Right renal pelvis (tissue), 4 donors: ENCODE results near the gene BICDL2. TPM values are rescaled to one million over a fixed set of nuclear protein-coding genes. Genes with fewer than 3 reads are reported as not detected.
"Not testable (repeated sequence)": the region's sequence is repeated elsewhere in the genome, so short reads cannot be mapped to it uniquely, and the experiment has no call there.

Source experiments
- DNase-seq, 4 donors: peaks; one replicate each; pipeline ENCODE4 v3.0.0-alpha.2; 2013; ENCODE audit warnings: low read depth in 4 of 4, low spot score in 3 of 4, missing footprints in 1 of 4
- polyA plus RNA-seq, 4 donors: library from polyadenylated mRNA; unstranded; fragments of 120-200 nt; gene quantifications; one replicate each; pipeline ENCODE4 v1.2.1, GENCODE V29; 2013; ENCODE audit not compliant: insufficient read length in 4 of 4

The BICDL2 gene
- polyA plus RNA-seq, 4 donors, result 1.2 to 3.8 (median 2.9) TPM

DNA sequence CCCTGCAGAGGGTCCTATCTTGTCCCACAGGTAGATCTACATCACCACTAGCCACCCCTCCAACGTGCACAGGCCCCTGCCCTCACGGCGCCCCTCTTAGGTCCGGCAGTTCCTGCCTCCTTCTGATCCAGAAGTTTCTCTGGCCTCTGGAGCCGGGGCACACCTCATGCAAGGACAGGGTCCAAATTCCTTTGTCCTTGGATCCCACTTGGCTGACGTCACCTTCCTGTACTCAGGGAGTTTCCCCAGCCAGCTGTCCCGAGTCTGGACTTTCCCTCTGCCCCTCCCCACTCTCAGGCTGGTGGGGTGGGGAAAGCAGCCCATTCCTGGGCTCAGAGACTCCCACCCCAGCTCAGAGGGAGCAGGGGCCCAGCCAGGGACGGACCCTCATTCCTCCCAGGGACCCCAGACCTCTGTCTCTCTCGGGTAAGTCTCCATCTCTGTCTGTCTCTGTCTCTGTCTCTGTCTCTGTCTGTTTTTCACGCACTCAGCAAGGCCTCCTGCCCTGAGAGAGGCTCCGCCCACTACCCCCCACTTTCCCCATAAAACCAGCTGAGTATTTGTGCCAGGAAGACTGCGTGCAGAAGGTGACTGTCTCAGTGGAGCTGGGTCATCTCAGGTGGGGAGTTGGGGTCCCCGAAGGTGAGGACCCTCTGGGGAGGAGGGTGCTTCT, 28.5 kb upstream of the BICDL2 start, which contains the start of gene IL32:
TSS of gene IL32 (plus strand) at position 572 of the 673 bp plus-strand sequence. CDS start 172 bp downstream, outside the sequence.
- DNase-seq, result no peak

DNA sequence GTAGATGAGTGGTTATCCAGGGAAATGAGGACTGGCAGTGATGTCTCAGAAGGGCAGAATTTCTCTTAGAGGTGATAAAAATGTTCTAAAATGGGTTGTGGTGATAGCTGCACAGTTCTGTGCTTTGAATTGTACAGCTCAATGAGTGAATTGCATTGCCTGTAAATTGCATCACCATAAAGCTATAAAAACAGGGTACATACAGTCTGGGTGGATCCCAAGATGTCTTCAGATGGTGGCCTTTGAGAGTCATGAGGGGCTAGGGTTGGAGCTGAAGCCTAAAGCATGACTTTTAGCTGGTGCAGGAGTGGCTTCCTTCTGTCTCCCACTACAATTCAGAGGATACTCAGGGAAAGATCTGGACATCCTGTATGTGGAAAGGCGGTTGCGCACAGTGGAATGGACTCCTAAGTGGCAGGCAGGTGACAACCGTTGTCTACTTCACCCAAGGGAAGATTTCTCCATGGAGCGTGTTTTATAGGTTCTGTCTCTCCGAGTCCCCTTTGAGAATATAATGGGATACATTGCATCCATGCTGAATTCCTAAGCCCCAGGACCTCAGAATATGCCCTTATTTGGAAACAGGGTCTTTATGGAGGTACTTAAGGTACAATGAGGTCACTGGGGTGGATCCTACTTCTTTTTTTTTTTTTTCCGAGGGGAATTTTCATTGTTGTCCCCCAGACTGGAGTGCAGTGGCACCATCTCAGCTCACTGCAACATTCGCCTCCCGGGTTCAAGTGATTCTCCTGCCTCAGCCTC, 27.1 kb upstream of the BICDL2 start:
- no peak for DNase-seq

DNA sequence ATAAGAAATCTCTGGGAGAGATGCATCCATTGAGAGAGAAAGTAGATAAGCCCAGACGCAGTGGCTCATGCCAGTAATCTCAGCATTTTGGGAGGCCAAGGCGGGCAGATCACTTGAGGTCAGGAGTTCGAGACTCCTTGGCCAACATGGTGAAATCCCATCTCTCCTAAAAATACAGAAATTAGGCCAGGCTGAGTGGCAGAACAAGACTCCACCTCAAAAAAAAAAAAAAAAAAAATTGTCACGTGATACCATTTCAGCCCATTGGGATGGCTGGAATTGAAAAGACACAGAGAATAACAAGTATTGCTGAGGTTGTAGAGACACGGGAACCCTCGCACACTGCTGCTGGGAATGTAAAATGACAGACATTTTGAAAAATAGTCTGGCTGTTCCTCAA, 25.8 kb upstream of the BICDL2 start:
- DNase-seq, result no peak

DNA sequence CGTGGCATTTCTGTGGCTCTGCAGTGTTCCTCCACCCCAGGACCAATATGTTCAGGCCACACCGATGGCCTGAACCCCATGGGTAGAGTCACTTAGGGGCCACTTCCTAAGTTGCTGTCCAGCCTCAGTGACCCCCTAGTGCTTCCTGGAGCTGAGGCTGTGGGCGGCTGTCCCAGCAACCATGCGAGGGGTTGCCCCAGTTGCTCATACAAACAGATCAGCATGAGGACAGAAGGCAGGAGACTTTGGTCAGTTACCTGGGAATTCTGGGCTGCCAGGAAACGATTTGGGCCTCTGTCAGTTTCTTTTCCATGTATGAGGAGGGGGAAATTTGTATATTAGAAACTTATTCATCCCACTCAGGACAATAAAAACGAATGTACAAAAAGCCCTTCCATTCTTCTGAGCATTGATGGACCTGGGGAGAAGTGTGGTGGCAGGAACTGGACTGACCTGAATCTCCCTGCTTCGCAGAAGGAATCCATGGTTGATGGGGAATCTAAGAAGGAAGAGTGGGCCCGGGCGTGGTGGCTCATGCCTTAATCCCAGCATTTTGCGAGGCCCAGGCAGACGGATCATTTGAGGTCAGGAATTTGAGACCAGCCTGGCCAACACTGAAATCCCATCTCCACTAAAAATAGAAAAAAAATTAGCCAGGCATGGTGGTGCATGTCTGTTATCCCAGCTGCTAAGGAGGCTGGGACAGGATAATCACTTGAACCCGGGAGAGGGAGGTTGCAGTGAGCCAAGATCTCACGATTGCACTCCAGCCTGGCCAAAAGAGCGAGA, 23.8 kb upstream of the BICDL2 start:
- DNase-seq, result no peak

DNA sequence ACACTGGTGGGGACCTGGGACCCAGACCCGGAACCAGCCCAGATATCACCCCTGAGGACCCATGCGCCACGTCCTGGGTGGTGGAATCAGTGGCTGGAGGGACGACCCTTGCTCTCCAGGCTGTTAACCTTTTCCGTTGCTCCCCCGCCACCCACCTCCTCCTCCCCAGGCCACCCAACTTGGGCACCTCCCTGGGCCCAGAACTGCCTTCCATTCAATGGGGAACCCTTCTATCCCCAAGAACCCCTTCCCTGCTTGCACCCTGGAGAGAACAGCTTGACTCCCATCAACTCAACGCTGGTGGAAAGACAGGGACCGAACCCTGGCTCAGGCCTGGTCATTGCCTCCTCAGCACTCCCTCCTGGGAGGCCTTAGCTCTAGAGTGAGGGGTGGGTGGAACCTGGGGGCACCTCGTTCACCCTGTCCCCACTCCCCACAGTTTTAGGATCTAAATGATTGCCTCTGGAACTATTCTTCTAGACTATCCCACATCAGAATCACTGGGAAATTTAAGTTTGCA, 23.0 kb upstream of the BICDL2 start:
- no peak for DNase-seq

DNA sequence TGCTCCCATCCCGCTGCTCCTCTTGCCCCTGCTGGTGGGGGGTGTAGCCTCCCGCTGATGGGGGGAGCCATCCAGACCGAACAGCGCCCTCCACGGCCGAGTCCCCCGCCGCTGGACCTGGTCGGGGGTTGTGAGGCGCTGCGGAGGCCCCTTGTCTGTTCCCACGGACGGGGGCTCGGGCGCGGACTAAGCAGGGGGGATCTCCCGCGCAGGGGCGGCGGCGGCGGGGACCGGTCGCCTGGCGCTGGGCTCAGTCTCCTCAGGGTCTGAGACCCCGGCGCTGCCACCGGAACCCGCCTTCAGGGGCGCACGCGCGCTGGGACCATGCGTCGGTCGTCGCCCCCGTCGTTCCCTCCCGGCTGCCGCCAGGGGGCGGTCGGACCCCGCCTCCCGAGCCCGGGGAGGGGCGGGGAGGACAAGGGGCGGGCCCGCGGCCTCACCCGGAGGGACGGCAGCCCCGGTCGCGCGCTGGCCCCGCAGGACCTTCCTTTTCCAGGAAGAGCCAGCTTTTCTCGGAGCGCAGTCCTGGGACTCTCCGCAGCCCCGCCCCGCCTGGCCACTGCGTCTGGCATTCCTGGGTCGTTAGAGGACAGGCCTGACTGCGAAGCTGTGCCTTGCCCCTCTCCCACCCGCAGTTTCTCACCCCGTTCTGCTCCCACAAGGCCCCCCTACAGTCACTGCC, 22.4 kb upstream of the BICDL2 start:
- DNase-seq, result peak; percentile 79 to 84 (median 83)

DNA sequence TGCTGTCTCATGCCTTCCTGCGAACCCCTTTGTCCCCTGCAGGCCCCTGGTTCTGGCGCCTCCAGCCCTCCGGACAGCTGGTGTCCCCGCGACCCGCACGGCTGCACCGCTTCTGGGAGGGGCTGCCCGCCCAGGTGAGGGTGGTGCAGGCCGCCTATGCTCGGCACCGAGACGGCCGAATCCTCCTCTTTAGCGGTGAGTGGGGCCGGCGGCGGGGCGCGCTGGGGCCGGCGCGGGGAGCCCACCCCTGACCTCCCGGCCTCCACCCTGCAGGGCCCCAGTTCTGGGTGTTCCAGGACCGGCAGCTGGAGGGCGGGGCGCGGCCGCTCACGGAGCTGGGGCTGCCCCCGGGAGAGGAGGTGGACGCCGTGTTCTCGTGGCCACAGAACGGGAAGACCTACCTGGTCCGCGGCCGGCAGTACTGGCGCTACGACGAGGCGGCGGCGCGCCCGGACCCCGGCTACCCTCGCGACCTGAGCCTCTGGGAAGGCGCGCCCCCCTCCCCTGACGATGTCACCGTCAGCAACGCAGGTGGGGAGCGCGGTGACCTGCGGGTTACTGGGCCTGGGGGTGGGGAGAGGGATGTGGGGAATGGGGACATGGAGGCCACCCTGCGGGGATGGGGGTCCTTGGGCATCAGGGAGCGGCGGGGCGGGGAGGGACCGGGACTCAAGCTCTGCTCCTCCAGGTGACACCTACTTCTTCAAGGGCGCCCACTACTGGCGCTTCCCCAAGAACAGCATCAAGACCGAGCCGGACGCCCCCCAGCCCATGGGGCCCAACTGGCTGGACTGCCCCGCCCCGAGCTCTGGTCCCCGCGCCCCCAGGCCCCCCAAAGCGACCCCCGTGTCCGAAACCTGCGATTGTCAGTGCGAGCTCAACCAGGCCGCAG, 21.6 kb upstream of the BICDL2 start:
- DNase-seq, result peak in 1 of 4 donors; percentile 31

DNA sequence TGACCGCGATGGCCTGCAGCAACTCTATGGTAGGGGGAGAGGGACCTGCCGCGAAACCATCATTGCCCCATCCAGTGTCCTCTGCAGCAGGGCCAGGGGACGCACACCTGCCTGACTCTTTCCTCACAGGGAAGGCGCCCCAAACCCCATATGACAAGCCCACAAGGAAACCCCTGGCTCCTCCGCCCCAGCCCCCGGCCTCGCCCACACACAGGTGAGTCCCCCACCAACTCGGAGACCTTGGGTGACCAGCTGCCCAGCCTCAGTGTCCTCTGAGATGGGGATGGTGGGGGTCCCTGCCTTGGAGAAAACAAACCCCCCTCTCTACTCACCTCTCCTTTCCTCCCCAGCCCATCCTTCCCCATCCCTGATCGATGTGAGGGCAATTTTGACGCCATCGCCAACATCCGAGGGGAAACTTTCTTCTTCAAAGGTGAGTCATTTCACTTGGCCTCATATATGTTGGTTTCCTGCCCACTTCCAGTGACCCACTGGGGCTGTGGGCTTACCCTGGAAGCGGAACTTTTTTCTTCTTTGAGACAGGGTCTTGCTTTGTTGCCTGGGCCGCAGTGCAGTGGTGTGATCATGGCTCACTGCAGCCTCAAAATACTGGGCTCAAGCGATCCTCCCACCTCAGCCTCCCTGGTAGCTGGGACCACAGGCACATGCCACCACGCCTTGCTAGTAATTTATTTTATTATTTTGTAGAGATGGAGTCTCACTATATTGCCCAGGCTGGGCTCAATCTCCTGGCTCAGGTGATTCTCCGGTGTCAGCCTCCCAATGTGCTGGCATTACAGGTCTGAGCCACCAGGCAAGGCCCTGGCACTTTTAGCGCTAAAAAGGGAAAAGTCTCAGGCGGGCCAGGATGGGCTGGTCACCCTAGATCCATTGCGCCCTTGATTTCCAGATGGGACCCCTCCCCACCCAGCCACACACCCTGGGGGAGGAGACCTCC, 20.7 kb upstream of the BICDL2 start:
- DNase-seq, result no peak

DNA sequence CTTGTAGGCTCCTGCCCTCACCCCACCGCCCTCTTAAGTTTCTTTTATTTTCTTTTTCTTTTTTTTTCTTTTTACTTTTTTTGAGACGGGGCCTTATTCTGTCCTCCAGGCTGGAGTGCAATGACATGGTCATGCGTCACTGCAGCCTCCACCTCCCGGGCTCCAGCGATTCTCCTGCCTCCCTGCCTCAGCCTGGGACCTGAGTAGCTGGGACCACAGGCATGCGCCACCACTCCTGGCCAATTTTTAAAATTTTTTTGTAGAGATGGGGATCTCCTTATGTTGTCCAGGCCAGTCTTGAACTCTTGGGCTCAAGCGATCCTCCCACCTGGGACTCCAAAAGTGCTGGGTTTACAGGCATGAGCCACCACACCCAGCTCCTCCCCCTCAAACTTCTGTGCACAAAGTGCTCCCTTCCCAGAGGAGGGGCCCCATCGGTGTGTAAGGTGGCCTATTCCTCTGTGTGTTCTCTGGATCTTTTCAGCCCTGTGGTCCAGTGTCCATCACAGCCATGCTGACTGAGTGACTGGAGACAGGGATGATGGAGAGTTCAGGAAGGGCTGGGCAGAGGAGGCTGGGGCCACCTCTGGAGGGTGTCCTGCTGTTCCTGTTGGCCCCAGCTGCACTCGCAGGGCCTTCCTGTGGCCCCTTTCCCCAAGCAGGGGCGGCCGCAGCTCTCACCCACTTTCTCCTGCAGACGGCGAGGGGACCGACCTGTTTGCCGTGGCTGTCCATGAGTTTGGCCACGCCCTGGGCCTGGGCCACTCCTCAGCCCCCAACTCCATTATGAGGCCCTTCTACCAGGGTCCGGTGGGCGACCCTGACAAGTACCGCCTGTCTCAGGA, 19.8 kb upstream of the BICDL2 start:
- DNase-seq, result no peak

DNA sequence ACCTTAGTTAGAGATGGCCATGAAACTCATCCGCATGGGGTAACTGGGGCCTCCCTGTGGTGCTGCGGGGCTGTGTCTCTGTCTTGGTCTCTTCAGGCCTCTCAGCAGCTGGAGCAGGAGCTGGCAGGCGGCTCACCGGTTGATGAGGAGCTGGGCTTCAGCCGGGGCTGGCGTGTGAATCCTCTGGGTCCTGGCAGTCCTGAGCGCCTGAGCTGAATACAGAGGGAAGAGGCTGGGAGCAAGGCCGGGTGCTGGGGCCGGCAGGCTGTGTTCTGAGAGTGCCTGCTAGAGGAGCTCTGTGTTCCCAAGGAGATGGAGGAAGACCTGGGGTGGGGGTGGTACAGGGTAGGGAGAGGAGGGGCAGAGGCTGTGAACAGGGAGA, 19.0 kb upstream of the BICDL2 start:
- not testable (repeated sequence) for DNase-seq

DNA sequence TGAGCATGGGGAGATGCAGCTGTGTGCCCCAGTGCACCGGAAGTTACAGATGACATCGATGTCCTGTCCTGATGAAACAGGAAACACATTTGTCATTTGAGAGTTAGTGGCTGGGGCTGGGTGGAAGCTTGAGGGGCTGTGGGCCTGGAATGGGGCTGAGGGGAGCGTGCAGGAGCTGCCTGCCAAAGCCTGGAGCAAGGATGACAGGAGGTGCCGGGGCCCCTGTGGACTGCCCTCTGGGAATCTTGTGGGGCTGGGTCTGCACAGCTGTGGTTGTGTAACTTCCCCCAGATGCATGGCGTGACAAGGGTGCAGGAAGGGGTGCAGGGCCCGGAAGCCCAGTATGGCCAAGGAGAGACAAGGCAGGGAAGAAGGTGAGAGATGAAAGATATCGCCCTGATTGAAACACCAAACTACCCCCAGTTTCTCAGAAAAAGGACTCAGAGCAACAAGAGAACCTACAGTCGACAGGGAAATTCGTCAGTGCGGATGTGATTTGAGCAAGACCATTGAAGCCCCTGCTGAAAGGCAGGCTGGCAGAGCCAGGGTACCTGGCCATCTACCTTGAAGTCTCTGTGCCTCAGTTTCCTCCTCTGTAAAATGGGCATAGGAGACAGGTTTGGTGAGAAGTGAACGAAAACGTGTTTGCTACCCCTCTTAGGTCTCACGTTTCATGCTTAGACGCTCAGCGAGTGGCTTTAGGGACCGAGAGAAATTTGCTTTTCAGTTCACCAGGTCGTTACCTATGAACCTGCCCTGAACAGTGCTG, 18.4 kb upstream of the BICDL2 start:
- no peak for DNase-seq

DNA sequence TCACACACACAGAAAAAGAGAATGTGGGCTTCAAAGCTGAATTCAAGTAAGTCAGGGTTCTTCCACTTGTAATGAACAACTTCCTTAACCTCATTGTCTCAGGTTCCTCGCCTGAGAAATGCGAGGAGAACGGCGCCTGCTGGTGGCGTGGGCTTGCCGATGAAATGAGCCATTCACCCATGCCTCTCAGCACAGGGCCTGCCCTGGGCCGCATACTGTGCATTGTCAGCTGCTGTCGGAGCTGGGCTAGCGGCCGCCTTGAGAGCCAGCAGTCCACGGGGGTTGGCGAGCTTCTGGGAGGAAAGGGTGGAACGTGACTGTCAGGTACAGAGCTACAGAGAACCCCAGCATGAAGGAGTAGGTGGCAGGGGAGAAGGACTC, 16.6 kb upstream of the BICDL2 start:
- DNase-seq, result not testable (repeated sequence)

DNA sequence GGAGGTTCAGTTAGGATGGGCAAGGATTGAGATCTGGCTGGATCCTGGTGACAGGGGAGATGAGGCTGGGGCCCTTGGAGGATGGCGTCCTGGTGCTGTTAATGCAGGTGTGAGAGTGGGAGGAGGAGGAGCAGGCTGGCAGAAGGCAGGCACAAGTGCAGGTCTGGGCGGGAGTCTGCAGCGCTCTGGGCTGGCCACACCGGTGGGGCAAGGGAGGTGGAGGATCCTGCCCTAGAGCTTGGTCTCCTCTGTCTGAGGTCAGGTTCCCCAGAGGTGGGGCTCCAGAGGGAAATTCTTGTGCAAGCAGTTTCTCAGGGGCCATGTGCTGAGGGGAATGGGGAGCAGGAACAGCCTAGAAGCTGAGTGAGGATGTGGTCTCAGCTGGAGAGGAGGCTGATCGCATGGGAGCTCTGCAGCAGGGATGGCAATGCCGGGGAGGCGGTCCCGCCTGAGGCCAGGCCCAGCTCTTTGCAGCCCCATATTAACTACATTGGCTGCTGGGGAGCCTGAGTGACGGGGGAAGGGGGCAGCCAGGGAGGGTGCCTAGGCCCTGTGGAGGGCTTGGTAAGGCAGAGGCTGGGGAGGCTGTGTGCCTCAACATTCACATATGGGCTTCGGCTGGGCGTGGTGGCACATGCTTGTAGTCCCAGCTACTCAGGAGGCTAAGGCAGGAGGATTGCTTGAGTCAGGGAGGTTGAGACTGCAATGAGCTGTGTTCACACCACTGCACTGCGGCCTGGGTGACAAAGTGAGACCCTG, 16.0 kb upstream of the BICDL2 start:
- DNase-seq, result not testable (repeated sequence)

DNA sequence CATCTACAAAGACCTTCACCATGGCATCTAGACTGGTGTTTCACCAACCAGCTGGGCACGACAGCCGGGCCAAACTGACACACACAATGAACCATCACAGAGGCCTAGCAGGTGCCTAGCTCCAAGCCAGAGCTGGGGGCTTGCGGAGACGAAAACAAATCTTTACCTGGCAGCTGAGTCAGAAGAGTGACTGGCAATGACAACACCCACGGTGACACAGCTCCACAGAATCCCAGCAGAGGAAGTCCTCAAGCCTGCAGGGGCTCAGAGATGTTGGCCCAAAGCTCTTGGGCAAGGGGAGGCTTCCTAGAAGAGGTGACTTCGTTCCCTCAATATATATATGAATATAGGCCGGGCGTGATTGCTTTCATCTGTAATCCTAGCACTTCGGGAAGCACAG, 14.8 kb upstream of the BICDL2 start:
- DNase-seq, result no peak

DNA sequence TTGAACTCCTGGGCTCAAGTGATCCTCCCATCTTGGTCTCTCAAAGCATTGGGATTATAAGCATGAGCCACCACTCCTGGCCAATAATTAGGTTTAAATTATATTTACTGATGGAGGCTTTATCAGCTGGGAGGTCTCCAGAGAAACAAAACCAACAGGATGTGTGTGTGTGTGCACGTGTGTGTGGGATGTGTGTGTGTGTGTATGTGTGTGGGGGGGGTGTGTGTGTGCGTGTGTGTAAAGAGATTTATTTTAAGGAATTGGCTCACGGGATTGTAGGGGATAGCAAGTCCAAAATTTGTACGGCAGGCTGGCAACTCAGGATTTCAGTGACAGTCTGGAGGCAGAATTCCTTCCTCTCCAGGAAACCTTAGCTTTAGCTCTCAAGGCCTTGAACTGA, 14.3 kb upstream of the BICDL2 start:
- DNase-seq, result no peak

DNA sequence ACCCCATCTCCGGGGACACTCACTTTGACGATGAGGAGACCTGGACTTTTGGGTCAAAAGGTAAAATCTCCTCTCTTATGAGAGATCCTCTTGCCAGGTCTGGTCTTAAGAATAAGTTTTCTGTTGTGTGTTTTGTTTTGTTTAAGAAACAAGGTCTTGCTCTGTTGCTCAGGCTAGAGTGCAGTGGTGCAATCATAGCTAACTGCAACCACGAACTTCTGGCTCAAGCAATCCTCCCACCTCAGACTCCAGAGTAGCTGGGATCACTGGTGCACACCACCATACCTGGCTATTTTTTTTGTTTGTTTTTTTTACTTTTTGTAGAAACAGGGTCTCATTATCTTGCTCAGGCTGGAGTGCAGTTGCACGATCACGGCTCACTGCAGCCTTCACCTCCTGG, 13.7 kb upstream of the BICDL2 start:
- no peak for DNase-seq
